Raji (cell line): ENCODE results near the gene ZNF580.

ENCODE experiments used
- POLR2A ChIP-seq: IDR thresholded peaks from 2 replicates; pipeline ENCODE4 v1.6.1; 2011; ENCODE audit warnings: low read depth, low read length, control low read depth; ENCODE audit not compliant: insufficient read depth

ZNF580 gene

GRCh38 chr19:55646889-55647731, 6.3 kb downstream of the ZNF580 start:
- TF ChIP-seq POLR2A: peak; percentile 48; the same call in 1 of the 2 replicates

- no peak; the same call in 1 of the 2 replicates for TF ChIP-seq POLR2A
These were observed 7.2 kb downstream of the ZNF580 start, which contains the start of gene CCDC106 for GRCh38 chr19:55647732-55648584. TSS of gene CCDC106 (plus strand) at chr19:55648212. CDS start at chr19:55649047, 835 bp downstream.

GRCh38 chr19:55648585-55649267, 7.9 kb downstream of the ZNF580 start:
- TF ChIP-seq POLR2A: 0 out of 2 replicates have a peak, but pooled peaks have one; percentile 11

- no peak for TF ChIP-seq POLR2A
These were observed 8.7 kb downstream of the ZNF580 start for GRCh38 chr19:55649268-55650125.

- no peak for TF ChIP-seq POLR2A
These were observed 9.3 kb downstream of the ZNF580 start for GRCh38 chr19:55650126-55650557.

- TF ChIP-seq POLR2A: no peak
These were observed 9.9 kb downstream of the ZNF580 start for GRCh38 chr19:55650602-55651230.

GRCh38 chr19:55651236-55651635, 10.4 kb downstream of the ZNF580 start:
- TF ChIP-seq POLR2A: no peak

- TF ChIP-seq POLR2A: no peak
These were observed 11.7 kb downstream of the ZNF580 start for GRCh38 chr19:55652311-55653128.

GRCh38 chr19:55653651-55654322, 13.0 kb downstream of the ZNF580 start:
- peak; percentile 81 for TF ChIP-seq POLR2A

GRCh38 chr19:55654323-55654867, 13.6 kb downstream of the ZNF580 start:
- TF ChIP-seq POLR2A: peak; percentile 12; the same call in 1 of the 2 replicates

- peak; percentile 85 for TF ChIP-seq POLR2A
These were observed 14.3 kb downstream of the ZNF580 start, which contains the start of gene U2AF2 for GRCh38 chr19:55654868-55655647. TSS of gene U2AF2 (plus strand) at chr19:55655035. CDS start at chr19:55655105, 70 bp downstream.
